OCI-LY1 (cell line): ENCODE data around the gene MAP3K8.

Experiments used
- EZH2 ChIP-seq: fragments of 200-600 bp; sonication (generic), shearing (Covaris generic); IDR thresholded peaks from 2 replicates; pipeline ENCODE4 v1.8.0; 2017; ENCODE audit warnings: borderline replicate concordance, mixed run types, mild to moderate bottlenecking, antibody characterized with exemption, low read length, moderate library complexity, mixed read lengths
- TF ChIP-seq, protein P1 (sequence below): fragments of 200-600 bp; sonication (generic), shearing (Covaris generic); IDR thresholded peaks from 2 replicates; pipeline ENCODE4 v1.5.1; 2017; ENCODE audit warnings: mild to moderate bottlenecking, antibody characterized with exemption, low read length, moderate library complexity, mixed read lengths

GRCh38 chr10:30467651-30468338 is 33.8 kb downstream of the MAP3K8 start:
- TF ChIP-seq, protein P1, sequence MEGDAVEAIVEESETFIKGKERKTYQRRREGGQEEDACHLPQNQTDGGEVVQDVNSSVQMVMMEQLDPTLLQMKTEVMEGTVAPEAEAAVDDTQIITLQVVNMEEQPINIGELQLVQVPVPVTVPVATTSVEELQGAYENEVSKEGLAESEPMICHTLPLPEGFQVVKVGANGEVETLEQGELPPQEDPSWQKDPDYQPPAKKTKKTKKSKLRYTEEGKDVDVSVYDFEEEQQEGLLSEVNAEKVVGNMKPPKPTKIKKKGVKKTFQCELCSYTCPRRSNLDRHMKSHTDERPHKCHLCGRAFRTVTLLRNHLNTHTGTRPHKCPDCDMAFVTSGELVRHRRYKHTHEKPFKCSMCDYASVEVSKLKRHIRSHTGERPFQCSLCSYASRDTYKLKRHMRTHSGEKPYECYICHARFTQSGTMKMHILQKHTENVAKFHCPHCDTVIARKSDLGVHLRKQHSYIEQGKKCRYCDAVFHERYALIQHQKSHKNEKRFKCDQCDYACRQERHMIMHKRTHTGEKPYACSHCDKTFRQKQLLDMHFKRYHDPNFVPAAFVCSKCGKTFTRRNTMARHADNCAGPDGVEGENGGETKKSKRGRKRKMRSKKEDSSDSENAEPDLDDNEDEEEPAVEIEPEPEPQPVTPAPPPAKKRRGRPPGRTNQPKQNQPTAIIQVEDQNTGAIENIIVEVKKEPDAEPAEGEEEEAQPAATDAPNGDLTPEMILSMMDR: no peak
- no peak for TF ChIP-seq EZH2
